ENCODE data around the gene LEKR1. TPM values are rescaled to one million over a fixed set of nuclear protein-coding genes. Genes with fewer than 3 reads are reported as not detected.

Gene LEKR1
- total RNA-seq, 2 donors from 2014 or later: 0.75 to 2.8 TPM

- no peaks in the 10 kb centered on the region for H3K9me3 ChIP-seq (ENCODE audit: control insufficient read depth, low read length, poor library complexity, severe bottlenecking)
- Mint-ChIP-seq H3K4me1 (no peaks in the 10 kb centered on the region), H3K36me3 (ENCODE audit: low read depth) (no peaks in the 10 kb centered on the region), H3K4me3 (no peak overlapping the region), H3K27me3 (no peaks in the 10 kb centered on the region), H3K27ac (no peak overlapping the region)
- no peak for DNase-seq
- ATAC-seq: no peak
Measured at GRCh38 chr3:156834435-156834834, 8.3 kb downstream of the LEKR1 start.

DNA sequence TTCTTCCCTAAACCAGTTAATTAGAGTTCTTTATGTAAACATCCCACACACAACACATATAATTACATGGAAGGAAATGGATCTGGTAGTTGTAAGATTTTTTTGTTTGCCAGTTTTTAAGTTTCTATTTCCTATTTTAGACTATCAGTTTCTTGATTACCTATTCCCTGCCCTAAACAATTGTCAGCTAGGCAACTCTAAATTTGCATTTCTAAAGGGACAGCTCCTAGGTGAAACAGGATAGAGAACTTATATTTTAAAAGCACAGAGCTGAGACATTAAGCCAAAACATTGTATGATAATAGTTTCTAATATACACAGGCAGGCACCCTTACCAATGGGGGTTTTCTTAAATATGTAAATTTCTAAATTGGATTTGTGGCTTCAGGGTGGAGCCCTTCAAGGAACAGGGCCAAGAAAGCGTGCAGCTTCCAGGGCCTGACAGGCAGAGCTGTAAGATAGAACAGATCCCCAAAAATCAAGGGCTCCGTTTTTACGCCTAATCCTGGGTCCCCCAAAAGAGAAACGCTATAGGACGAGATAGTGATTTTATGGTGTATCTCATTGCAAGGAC, 8.9 kb downstream of the LEKR1 start:
- no peak overlapping the region for H3K4me3 Mint-ChIP-seq
- H3K36me3 Mint-ChIP-seq (ENCODE audit: low read depth): no peaks in the 10 kb centered on the region
- no peaks in the 10 kb centered on the region for H3K27me3 Mint-ChIP-seq
- H3K9me3 ChIP-seq (ENCODE audit: control insufficient read depth, low read length, poor library complexity, severe bottlenecking): no peaks in the 10 kb centered on the region
- no peak for ATAC-seq
- no peaks in the 10 kb centered on the region for H3K4me1 Mint-ChIP-seq
- DNase-seq: no peak
- no peak overlapping the region for H3K27ac Mint-ChIP-seq

- Mint-ChIP-seq H3K27me3 (no peaks in the 10 kb centered on the region), H3K4me1 (no peaks in the 10 kb centered on the region), H3K36me3 (ENCODE audit: low read depth) (no peaks in the 10 kb centered on the region), H3K4me3 (no peak overlapping the region), H3K27ac (no peak overlapping the region)
- H3K9me3 ChIP-seq (ENCODE audit: control insufficient read depth, low read length, poor library complexity, severe bottlenecking): no peaks in the 10 kb centered on the region
- DNase-seq (no peak), ATAC-seq (no peak)
Measured at GRCh38 chr3:156836701-156837100, 10.5 kb downstream of the LEKR1 start.

- no peak overlapping the region for H3K4me3 Mint-ChIP-seq
- H3K9me3 ChIP-seq (ENCODE audit: control insufficient read depth, low read length, poor library complexity, severe bottlenecking): no peaks in the 10 kb centered on the region
- no peak overlapping the region for H3K27ac Mint-ChIP-seq
- H3K36me3 Mint-ChIP-seq (ENCODE audit: low read depth): no peaks in the 10 kb centered on the region
- H3K4me1 Mint-ChIP-seq: no peaks in the 10 kb centered on the region
- no peak for ATAC-seq
- no peak for DNase-seq
- H3K27me3 Mint-ChIP-seq: peaks cover 4% of the 10 kb centered on the region
Measured at GRCh38 chr3:156837115-156837514, 11.0 kb downstream of the LEKR1 start.

DNA sequence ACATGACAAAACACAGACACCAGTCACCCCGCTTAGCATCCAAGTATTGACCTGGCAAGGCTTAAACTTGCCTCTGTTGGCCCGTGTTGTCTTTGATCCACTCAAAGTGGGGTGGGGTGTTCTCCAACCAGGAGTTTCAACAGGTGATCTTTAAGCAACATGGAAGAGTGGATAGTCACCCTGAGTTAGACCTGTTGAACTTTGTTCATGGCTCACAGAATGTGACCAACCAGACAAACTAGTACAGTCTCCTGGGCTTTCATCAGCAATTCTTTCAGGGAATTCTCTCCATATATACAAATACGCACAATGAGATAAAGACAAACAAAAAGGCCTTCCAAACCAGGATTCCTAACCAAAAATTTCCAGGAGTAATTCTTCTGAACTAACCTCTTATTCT, 11.9 kb downstream of the LEKR1 start:
- H3K9me3 ChIP-seq (ENCODE audit: control insufficient read depth, low read length, poor library complexity, severe bottlenecking): no peaks in the 10 kb centered on the region
- Mint-ChIP-seq H3K4me3 (no peak overlapping the region), H3K27ac (no peak overlapping the region), H3K4me1 (no peaks in the 10 kb centered on the region), H3K36me3 (ENCODE audit: low read depth) (no peaks in the 10 kb centered on the region), H3K27me3 (peaks cover 7% of the 10 kb centered on the region)
- no peak for DNase-seq
- no peak for ATAC-seq

- H3K9me3 ChIP-seq (ENCODE audit: control insufficient read depth, low read length, poor library complexity, severe bottlenecking): no peaks in the 10 kb centered on the region
- Mint-ChIP-seq H3K36me3 (ENCODE audit: low read depth) (no peaks in the 10 kb centered on the region), H3K4me1 (no peaks in the 10 kb centered on the region), H3K27me3 (peaks cover 7% of the 10 kb centered on the region), H3K27ac (no peak overlapping the region), H3K4me3 (no peak overlapping the region)
- DNase-seq (no peak), ATAC-seq (no peak)
Measured at GRCh38 chr3:156840826-156841689, 14.9 kb downstream of the LEKR1 start.

DNA sequence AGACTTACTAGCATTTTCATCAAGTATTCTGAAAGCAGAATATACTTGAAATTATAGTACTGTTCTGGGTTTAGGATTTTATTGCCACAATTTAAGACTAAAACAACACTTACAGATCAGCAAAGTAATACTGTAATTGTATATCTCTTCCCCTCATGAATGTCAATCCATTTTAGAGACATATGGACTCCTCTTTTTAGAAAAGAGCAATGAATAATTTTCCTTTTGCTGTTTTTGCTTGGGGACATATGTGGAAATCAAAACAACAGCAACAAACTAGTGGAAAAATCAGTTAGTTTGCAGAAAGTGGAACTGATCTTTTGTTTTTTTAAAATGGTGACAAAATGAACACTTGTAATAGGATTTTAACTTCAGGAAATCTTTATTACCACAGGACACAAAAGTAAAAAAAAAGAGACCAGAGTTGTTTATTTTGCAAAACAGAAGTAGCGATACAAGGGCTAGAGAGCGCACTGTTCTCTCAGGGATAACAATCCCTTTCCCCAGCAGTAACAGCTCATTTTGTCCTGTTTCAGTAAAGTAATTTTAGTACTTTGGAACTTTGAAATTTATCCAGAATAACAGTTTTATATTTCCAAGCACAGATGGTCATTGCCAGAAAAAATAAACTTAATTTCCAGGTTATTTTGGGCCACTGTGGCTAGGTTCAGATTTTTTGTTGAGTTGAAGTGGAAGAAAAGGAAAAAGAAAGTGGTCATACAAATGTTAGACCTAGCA, 17.1 kb downstream of the LEKR1 start:
- ATAC-seq (no peak), DNase-seq (no peak)
- Mint-ChIP-seq H3K4me1 (no peaks in the 10 kb centered on the region), H3K36me3 (ENCODE audit: low read depth) (no peaks in the 10 kb centered on the region), H3K27ac (no peak overlapping the region), H3K4me3 (no peak overlapping the region), H3K27me3 (peaks cover 7% of the 10 kb centered on the region)
- H3K9me3 ChIP-seq (ENCODE audit: control insufficient read depth, low read length, poor library complexity, severe bottlenecking): no peaks in the 10 kb centered on the region

DNA sequence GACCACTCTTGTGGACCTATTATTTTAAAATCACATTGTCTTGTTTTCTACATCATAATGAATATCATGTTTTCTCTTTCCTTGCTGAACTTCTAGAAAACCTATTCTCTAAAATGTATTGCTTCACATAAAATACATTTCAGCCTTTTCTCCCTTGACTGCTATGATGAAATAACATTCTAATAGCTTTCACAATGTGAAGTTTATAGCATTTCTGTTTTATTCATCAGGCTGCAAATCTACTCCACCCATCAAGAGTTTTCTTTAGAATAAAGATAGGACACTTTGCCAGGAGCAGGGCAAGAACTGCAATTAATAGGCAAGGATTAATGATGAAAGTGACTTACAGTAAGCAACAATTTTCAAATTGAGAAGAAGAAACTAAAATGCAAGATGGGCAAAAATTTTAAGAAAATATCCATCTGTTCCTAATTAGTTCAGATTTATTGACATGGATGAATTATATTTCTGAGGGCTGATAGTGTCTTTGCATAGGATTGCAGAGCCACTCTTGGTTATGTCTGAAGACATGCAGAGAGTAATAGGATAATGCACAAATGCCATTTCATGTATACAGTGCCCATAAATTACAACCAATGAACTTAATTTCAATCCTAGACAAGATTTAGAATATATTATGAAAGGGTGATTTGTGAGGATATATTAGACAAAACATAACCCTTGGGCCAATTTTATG, 21.7 kb downstream of the LEKR1 start:
- DNase-seq (no peak), ATAC-seq (no peak)
- no peaks in the 10 kb centered on the region for H3K9me3 ChIP-seq (ENCODE audit: control insufficient read depth, low read length, poor library complexity, severe bottlenecking)
- H3K36me3 Mint-ChIP-seq (ENCODE audit: low read depth): no peaks in the 10 kb centered on the region
- no peaks in the 10 kb centered on the region for H3K27me3 Mint-ChIP-seq
- H3K4me1 Mint-ChIP-seq: no peaks in the 10 kb centered on the region
- H3K4me3 Mint-ChIP-seq: no peak overlapping the region
- no peak overlapping the region for H3K27ac Mint-ChIP-seq

DNA sequence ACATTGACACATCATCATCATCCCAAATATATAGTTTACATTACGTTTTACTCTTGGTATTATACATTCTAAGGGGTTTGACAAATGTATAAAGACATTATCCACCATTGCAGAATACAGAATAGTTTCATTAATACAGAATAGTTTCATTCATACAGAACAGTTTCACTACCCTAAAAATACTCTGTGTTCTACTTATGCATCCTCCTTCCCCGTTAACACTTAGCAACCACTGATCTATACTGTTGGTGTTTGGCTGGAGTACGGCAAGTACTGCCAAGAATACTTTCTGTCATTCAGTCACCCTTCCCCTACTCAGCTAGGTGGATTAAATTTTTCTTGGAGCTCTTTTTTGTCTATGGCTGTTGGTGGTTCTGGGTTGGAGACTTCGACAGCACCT, 33.4 kb downstream of the LEKR1 start:
- no peak overlapping the region for H3K27ac Mint-ChIP-seq
- H3K4me1 Mint-ChIP-seq: no peaks in the 10 kb centered on the region
- peaks cover 5% of the 10 kb centered on the region for H3K36me3 Mint-ChIP-seq (ENCODE audit: low read depth)
- H3K27me3 Mint-ChIP-seq: peaks cover 4% of the 10 kb centered on the region
- no peak overlapping the region for H3K4me3 Mint-ChIP-seq
- ATAC-seq (peak; percentile 42), DNase-seq (no peak)
- H3K9me3 ChIP-seq (ENCODE audit: control insufficient read depth, low read length, poor library complexity, severe bottlenecking): no peaks in the 10 kb centered on the region

- H3K4me1 Mint-ChIP-seq: no peaks in the 10 kb centered on the region
- H3K9me3 ChIP-seq (ENCODE audit: control insufficient read depth, low read length, poor library complexity, severe bottlenecking): no peaks in the 10 kb centered on the region
- peaks cover 5% of the 10 kb centered on the region for H3K36me3 Mint-ChIP-seq (ENCODE audit: low read depth)
- ATAC-seq: no peak
- peaks cover 4% of the 10 kb centered on the region for H3K27me3 Mint-ChIP-seq
- no peak for DNase-seq
- no peak overlapping the region for H3K4me3 Mint-ChIP-seq
- H3K27ac Mint-ChIP-seq: no peak overlapping the region
Measured at GRCh38 chr3:156860873-156861272, 34.7 kb downstream of the LEKR1 start.

- Mint-ChIP-seq H3K27ac (no peak overlapping the region), H3K4me1 (no peaks in the 10 kb centered on the region), H3K36me3 (ENCODE audit: low read depth) (peaks cover 5% of the 10 kb centered on the region), H3K27me3 (peaks cover 4% of the 10 kb centered on the region), H3K4me3 (no peak overlapping the region)
- no peak for ATAC-seq
- H3K9me3 ChIP-seq (ENCODE audit: control insufficient read depth, low read length, poor library complexity, severe bottlenecking): no peaks in the 10 kb centered on the region
- no peak for DNase-seq
Measured at GRCh38 chr3:156862338-156862737, 36.2 kb downstream of the LEKR1 start.

GRCh38 chr3:156865732-156866131, 39.6 kb downstream of the LEKR1 start:
- no peak overlapping the region for H3K4me3 Mint-ChIP-seq
- no peaks in the 10 kb centered on the region for H3K4me1 Mint-ChIP-seq
- no peaks in the 10 kb centered on the region for H3K9me3 ChIP-seq (ENCODE audit: control insufficient read depth, low read length, poor library complexity, severe bottlenecking)
- no peak for ATAC-seq
- H3K36me3 Mint-ChIP-seq (ENCODE audit: low read depth): no peaks in the 10 kb centered on the region
- no peak overlapping the region for H3K27ac Mint-ChIP-seq
- no peak for DNase-seq
- H3K27me3 Mint-ChIP-seq: no peaks in the 10 kb centered on the region

DNA sequence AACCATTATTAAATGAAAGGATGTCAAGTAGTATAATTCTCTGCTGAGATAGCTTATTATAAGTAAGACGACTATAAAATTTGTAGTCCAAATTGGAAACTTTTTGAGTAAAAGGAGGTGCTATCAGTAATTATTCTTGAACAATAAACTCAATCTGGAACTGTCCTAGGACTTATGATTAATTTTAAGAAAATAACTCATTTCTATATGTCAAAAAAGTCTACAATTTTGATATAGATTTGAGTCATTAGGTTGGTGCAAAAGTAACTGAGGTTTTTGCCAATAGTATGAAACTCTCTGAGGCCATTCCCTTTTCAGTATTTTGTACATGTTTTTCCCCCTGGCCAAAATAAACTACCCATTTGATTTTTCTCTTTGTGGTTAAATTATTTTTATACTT, 41.0 kb downstream of the LEKR1 start:
- DNase-seq (no peak), ATAC-seq (no peak)
- Mint-ChIP-seq H3K36me3 (ENCODE audit: low read depth) (no peaks in the 10 kb centered on the region), H3K27me3 (no peaks in the 10 kb centered on the region), H3K4me1 (no peaks in the 10 kb centered on the region), H3K27ac (no peak overlapping the region), H3K4me3 (no peak overlapping the region)
- no peaks in the 10 kb centered on the region for H3K9me3 ChIP-seq (ENCODE audit: control insufficient read depth, low read length, poor library complexity, severe bottlenecking)
